GM12873 (cell line): ENCODE data around the gene DDAH2.
A peak's percentile ranks its signal among the peaks of the same experiment; 100 is the strongest.

Experiments
- TF ChIP-seq, protein P1 (sequence below): IDR thresholded peaks from 2 replicates; pipeline ENCODE4 v1.5.1; 2012; ENCODE audit warnings: low read depth, mild to moderate bottlenecking, moderate library complexity, low read length, control low read depth; ENCODE audit not compliant: insufficient read depth; ENCODE audit errors: missing control alignments

Gene DDAH2

DNA sequence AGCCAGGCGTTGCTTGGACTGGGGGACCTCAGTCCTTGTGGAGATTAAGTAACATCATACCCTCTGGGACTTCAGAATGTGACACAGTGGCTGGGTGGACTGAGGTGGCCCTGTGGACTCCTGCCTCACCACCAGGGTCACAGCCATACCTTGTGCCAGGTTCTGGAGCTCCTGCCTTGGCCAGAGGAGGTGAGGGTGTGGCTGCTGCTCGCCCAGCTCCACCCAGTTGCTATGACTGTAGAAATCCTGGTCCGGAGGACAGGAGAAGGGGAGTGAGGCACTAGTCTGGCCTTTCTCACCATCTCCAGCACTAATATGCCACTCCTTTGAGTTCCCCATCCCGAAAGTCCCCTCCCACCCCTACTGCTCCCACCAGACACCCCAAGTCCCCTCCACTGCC is 46.1 kb upstream of the DDAH2 start:
- TF ChIP-seq, protein P1, sequence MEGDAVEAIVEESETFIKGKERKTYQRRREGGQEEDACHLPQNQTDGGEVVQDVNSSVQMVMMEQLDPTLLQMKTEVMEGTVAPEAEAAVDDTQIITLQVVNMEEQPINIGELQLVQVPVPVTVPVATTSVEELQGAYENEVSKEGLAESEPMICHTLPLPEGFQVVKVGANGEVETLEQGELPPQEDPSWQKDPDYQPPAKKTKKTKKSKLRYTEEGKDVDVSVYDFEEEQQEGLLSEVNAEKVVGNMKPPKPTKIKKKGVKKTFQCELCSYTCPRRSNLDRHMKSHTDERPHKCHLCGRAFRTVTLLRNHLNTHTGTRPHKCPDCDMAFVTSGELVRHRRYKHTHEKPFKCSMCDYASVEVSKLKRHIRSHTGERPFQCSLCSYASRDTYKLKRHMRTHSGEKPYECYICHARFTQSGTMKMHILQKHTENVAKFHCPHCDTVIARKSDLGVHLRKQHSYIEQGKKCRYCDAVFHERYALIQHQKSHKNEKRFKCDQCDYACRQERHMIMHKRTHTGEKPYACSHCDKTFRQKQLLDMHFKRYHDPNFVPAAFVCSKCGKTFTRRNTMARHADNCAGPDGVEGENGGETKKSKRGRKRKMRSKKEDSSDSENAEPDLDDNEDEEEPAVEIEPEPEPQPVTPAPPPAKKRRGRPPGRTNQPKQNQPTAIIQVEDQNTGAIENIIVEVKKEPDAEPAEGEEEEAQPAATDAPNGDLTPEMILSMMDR = no peak

DNA sequence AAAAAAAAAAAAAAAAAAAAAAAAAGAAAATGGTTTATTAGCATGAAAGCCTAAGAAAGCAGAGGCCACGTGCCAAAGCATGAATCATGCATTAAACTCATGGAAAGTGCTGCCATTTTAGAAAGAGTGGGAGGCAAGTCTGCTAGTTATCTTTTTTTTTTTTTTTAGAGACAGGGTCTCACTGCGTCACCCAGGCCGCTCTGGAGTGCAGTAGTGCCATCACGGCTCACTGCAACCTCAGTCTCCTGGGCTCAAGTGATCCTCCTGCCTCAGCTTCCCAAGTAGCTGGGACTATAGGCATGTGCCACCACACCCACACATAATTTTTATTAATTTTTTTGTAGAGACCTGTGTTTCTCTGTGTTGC is 42.9 kb upstream of the DDAH2 start:
- TF ChIP-seq, protein P1 = no peak

DNA sequence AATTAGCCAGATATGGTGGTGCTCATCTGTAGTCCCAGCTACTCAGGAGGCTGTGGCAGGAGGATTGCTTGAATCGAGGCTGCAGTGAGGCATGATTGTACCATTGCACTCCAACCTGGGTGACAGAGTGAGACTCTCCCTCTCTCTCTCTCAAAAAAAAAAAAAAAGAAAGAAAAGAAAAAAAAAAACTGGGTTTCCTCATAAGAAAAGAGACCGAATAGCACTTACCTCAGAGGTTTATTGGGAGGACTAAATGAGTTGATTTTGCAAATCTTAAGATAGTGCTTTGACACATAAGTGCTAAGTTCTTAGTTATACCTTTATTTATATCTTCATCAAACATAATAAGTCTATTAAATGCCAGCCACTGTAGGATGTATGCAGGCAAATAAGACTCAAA is 41.8 kb upstream of the DDAH2 start:
- TF ChIP-seq, protein P1 = no peak

DNA sequence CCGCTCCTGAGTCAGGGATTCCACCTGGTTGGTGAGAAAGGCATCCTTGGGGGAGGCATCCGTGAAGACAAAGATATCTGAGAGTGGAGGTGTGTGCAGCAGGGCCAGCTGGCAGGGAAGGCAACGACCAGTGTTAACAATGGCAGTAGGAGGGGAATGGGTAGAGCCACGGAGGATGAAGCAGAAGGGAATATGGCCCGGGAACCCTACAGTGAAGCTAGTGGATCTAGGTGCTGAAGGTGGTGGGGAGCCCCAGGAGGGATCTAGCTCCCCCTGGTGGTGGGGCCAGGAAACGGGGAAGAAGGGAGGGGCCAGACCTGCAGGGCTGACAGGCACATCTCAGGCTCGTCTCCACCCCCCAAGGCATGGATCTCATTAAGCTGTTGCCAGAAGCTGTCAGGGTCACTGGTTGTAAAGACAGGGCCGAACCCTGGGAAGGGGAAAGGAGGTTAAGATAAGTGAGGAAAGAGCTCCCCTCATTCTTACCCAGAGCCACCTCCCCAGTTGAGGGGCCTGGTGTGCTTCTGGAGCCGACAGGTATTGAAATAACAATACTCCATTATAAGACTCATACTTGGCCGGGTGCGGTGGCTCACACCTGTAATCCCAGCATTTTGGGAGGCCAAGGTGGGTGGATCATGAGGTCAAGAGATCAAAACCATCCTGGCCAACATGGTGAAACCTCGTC is 40.7 kb upstream of the DDAH2 start:
- TF ChIP-seq, protein P1 = peak; percentile 93

DNA sequence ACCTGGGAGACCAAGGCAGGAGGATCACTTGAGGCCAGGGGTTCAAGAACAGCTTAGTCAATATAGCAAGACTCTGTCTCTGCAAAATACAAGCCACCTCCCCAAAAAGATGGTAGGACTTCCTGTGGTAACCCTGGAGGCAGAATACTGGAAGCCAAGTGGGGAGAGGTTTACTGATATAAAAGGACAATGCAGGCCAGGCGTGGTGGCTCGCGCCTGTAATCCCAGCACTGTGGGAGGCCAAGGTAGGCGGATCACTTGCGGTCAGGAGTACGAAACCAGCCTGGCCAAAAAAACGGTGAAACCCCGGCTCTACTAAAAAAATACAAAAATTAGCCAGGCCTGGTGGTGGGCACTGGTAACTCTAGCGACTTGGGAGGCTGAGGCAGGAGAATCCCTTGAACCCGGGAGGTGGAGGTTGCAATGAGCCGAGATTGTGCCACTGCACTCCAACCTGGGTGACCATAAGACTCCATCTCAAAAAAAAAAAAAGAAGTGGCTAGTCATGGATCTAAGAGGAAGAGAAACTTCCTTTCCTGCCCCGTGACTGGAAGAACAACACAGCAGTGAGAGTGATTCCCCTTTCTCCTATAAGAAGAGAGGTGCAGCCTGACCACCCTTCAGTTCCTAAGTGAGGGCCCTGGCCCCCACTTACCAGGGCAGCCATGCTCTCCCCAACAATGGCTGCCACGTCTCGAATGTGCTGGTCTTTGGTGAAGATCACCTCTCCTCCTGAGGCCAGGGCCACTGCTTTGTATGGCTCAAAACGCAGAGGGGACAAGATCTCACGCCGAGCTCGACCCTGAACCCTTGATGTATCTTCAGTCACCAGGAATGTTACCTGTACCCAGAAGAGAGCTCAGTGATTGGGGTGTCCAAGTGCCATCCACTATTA is 39.5 kb upstream of the DDAH2 start:
- TF ChIP-seq, protein P1 = no peak

DNA sequence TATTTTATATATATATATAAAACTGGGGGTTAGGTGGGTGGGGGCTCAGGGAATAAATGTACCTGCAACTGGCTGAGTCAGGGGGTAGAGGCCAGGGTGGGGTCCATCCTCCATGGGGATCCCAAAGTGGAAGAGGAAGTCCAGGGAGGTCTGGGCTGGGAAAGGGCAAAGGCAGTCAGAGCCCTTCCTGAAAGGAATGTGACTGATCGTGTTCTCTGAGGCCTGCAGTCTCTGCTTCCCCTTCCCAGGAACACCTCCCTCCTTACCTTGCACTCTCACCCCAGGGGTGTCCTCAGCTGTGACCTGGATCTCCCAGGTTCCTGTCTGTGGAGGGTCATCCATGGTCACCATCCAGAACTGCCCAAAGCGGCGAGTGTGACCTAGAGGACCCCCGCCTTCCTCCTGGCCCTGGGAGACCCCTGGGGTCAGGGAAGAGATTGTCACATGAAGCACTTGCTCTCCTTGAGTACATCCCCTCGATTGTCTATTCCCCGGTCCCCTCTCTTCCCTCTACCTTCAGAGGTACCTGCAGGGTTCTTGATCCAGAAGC is 38.1 kb upstream of the DDAH2 start:
- TF ChIP-seq, protein P1 = no peak
